Sigmoid colon (tissue), 4 donors: ENCODE data around the gene KLRB1.

Experiments used
- CTCF ChIP-seq, 4 experiments: fragments of 450-650 bp in 3 of 4; fragments of 200-600 bp in 1 of 4; IDR thresholded peaks; one replicate each; pipeline ENCODE4 v1.5.1; 2016 to 2019; ENCODE audit warnings: antibody characterized with exemption in 4 of 4, mild to moderate bottlenecking in 3 of 4, moderate library complexity in 2 of 4
- POLR2AphosphoS5 ChIP-seq, 4 donors: sonication (generic); formaldehyde crosslinking; IDR thresholded peaks; one replicate each; pipeline ENCODE4 v1.6.1; 2017; ENCODE audit warnings: antibody characterized with exemption in 4 of 4

GRCh38 chr12:9634177-9634803 lies 26.6 kb upstream of the KLRB1 start:
- TF ChIP-seq POLR2AphosphoS5 (IDR thresholded peaks at IDR 0.05): no peak
- peak in 2 of 4 experiments; percentile 30 to 54 for TF ChIP-seq CTCF (IDR thresholded peaks at IDR 0.05)
